CD14-positive monocyte (primary cell): ENCODE data around the gene ACSF3. TPM values are rescaled to one million over a fixed set of nuclear protein-coding genes. Genes with fewer than 3 reads are reported as not detected.

Source experiments
- DNase-seq, 3 donors: peaks; one replicate each; pipeline ENCODE4 v3.0.0-alpha.2; 2011 to 2022
- H2AFZ ChIP-seq: 2 replicates; pipeline ENCODE4 v1.6.0; 2012; ENCODE audit warnings: mild to moderate bottlenecking, low read depth, low read length, inconsistent platforms; ENCODE audit not compliant: insufficient read depth, poor library complexity, severe bottlenecking
- H3K27ac ChIP-seq, 2 donors: 1 replicate in 1 of 2; 2 replicates in 1 of 2; pipeline ENCODE4 v1.5.1; 2012 to 2013; ENCODE audit warnings: low read length in 2 of 2, control low read depth in 1 of 2, inconsistent platforms in 1 of 2, low read depth in 1 of 2, mild to moderate bottlenecking in 1 of 2
- H3K27me3 ChIP-seq, 2 donors: one replicate each; pipeline versions ENCODE4 v1.6.0 to v1.6.1; 2011 to 2013; ENCODE audit warnings: low read length in 2 of 2; ENCODE audit not compliant: control insufficient read depth in 2 of 2, insufficient read depth in 2 of 2
- H3K36me3 ChIP-seq, 2 donors: replicated peaks in 1 of 2; 1 replicate in 1 of 2; 2 replicates in 1 of 2; pipeline versions ENCODE4 v1.5.1 to v1.6.1; 2012 to 2013; ENCODE audit warnings: low read length in 2 of 2, control low read depth in 1 of 2, inconsistent platforms in 1 of 2, mild to moderate bottlenecking in 1 of 2; ENCODE audit not compliant: insufficient read depth in 2 of 2, control insufficient read depth in 1 of 2
- H3K4me1 ChIP-seq, 2 donors: 1 replicate in 1 of 2; 2 replicates in 1 of 2; pipeline versions ENCODE4 v1.5.1 to v1.6.1; 2012 to 2013; ENCODE audit warnings: low read length in 2 of 2, control low read depth in 1 of 2, inconsistent platforms in 1 of 2, mild to moderate bottlenecking in 1 of 2, moderate library complexity in 1 of 2; ENCODE audit not compliant: insufficient read depth in 2 of 2, control insufficient read depth in 1 of 2
- H3K4me2 ChIP-seq: replicated peaks from 2 replicates; pipeline ENCODE3; 2012; ENCODE audit warnings: low read length, moderate library complexity, mild to moderate bottlenecking; ENCODE audit not compliant: poor library complexity, severe bottlenecking; ENCODE audit errors: extremely low read depth
- H3K4me3 ChIP-seq, 3 experiments: fragments of 200-600 bp in 1 of 3; sonication (generic) in 1 of 3; replicated peaks in 1 of 3; 1 replicate in 2 of 3; 2 replicates in 1 of 3; pipeline ENCODE4 v1.5.1; 2011 to 2013; ENCODE audit warnings: low read length in 3 of 3, mild to moderate bottlenecking in 3 of 3, control low read depth in 2 of 3, low read depth in 2 of 3, inconsistent platforms in 1 of 3, moderate library complexity in 1 of 3
- H3K79me2 ChIP-seq: 2 replicates; pipeline ENCODE4 v1.6.0; 2012; ENCODE audit warnings: mild to moderate bottlenecking, control low read depth, inconsistent platforms, low read length, moderate library complexity; ENCODE audit not compliant: insufficient read depth
- H3K9ac ChIP-seq: 2 replicates; pipeline ENCODE4 v1.6.0; 2017; ENCODE audit warnings: low read length, mild to moderate bottlenecking; ENCODE audit not compliant: insufficient read depth, poor library complexity, severe bottlenecking
- H3K9me3 ChIP-seq, 2 donors: replicated peaks in 1 of 2; 1 replicate in 1 of 2; 2 replicates in 1 of 2; pipeline versions ENCODE4 v1.5.1 to v1.6.1; 2012 to 2013; ENCODE audit warnings: low read length in 2 of 2, control low read depth in 1 of 2; ENCODE audit not compliant: control insufficient read depth in 1 of 2, insufficient read depth in 1 of 2
- H4K20me1 ChIP-seq: 2 replicates; pipeline ENCODE4 v1.6.0; 2012; ENCODE audit warnings: mild to moderate bottlenecking, low read length, control low read depth, moderate library complexity; ENCODE audit not compliant: insufficient read depth
- H3K27ac Mint-ChIP-seq, 7 donors: one replicate each; pipeline ENCODE4 v1.8.0; 2020; ENCODE audit warnings: mild to moderate bottlenecking in 7 of 7, mixed read lengths in 7 of 7, moderate library complexity in 6 of 7, inconsistent platforms in 2 of 7
- H3K27me3 Mint-ChIP-seq, 3 donors: one replicate each; pipeline ENCODE4 v1.8.0; 2021 to 2022; ENCODE audit warnings: low read depth in 3 of 3, mild to moderate bottlenecking in 3 of 3, mixed read lengths in 3 of 3, moderate library complexity in 3 of 3, inconsistent platforms in 1 of 3
- H3K36me3 Mint-ChIP-seq, 2 donors: one replicate each; pipeline ENCODE4 v1.8.0; 2020; ENCODE audit warnings: mixed read lengths in 2 of 2, inconsistent platforms in 1 of 2, mild to moderate bottlenecking in 1 of 2
- H3K4me1 Mint-ChIP-seq: one replicate; pipeline ENCODE4 v1.8.0; 2020; ENCODE audit warnings: mild to moderate bottlenecking, mixed read lengths
- H3K4me3 Mint-ChIP-seq, 2 donors: one replicate each; pipeline ENCODE4 v1.8.0; 2020; ENCODE audit warnings: mild to moderate bottlenecking in 2 of 2, mixed read lengths in 2 of 2, moderate library complexity in 1 of 2
- H3K9me3 Mint-ChIP-seq, 7 donors: one replicate each; pipeline ENCODE4 v1.8.0; 2020 to 2022; ENCODE audit warnings: mixed read lengths in 7 of 7, mild to moderate bottlenecking in 6 of 7, moderate library complexity in 6 of 7, inconsistent platforms in 2 of 7
- WGBS: methylation state at CpG from one replicate; pipeline ENCODE4 v1.1.5; 2013; ENCODE audit warnings: missing lambda C conversion rate; ENCODE audit not compliant: insufficient coverage; 5-methylcytosine and 5-hydroxymethylcytosine counted together
- intact Hi-C, 2 donors: fragments of 100-400 bp; cut with micrococcal nuclease; formaldehyde crosslinking; loops; one replicate each; pipeline versions ENCODE4 v1.15.0 to v1.15.1; 2023
- polyA plus RNA-seq, 3 donors: library from polyadenylated mRNA; depleted of rRNA in 1 of 3; unstranded in 2 of 3; stranded (reverse) in 1 of 3; fragments of 300-500 nt in 2 of 3; fragments of >200 nt in 1 of 3; fragmentation: Illumina TruSeq in 2 of 3; gene quantifications; 1 replicate in 2 of 3; 2 replicates in 1 of 3; pipeline ENCODE4 v1.2.3, GENCODE V29; 2012 to 2021
- TF ChIP-seq, protein P1 (sequence below): fragments of 200-600 bp; IDR thresholded peaks from one replicate; pipeline ENCODE4 v1.8.0; 2022; ENCODE audit warnings: antibody characterized with exemption, mild to moderate bottlenecking

The ACSF3 gene
- polyA plus RNA-seq, 3 donors: 23.5 to 26.7 (median 26.4) TPM

DNA sequence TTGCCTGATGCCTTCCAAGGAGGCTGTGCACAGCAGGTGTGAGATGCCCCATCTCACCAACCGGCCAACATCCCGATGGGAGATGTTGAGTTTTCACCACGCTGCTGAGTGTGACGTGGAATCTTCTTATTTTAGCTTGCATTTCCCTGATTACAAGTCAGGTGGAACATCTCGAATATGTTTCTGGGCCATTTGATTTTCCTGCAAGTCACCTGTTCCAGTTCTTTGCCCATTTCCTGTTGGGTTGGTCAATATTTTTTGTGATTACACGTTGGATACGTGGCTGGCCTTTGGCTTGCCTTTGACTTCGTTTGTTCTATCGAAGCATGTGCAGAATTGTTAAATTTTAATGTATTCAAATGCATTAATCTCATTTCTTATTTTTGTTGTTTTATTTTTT, 69.6 kb downstream of the ACSF3 start:
- no peak overlapping the region for H3K27ac ChIP-seq
- no peak overlapping the region for H3K9ac ChIP-seq
- Mint-ChIP-seq H3K36me3 (no peaks in the 10 kb centered on the region), H3K9me3 (peaks cover 0 to 5% (median 0%) of the 10 kb centered on the region in 7 donors), H3K4me1 (no peaks in the 10 kb centered on the region), H3K27ac (no peak overlapping the region), H3K27me3 (peaks cover 0 to 12% (median 10%) of the 10 kb centered on the region in 3 donors), H3K4me3 (no peak overlapping the region)
- no peak for DNase-seq
- no peak overlapping the region for H3K4me2 ChIP-seq
- TF ChIP-seq, protein P1, sequence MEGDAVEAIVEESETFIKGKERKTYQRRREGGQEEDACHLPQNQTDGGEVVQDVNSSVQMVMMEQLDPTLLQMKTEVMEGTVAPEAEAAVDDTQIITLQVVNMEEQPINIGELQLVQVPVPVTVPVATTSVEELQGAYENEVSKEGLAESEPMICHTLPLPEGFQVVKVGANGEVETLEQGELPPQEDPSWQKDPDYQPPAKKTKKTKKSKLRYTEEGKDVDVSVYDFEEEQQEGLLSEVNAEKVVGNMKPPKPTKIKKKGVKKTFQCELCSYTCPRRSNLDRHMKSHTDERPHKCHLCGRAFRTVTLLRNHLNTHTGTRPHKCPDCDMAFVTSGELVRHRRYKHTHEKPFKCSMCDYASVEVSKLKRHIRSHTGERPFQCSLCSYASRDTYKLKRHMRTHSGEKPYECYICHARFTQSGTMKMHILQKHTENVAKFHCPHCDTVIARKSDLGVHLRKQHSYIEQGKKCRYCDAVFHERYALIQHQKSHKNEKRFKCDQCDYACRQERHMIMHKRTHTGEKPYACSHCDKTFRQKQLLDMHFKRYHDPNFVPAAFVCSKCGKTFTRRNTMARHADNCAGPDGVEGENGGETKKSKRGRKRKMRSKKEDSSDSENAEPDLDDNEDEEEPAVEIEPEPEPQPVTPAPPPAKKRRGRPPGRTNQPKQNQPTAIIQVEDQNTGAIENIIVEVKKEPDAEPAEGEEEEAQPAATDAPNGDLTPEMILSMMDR: no peak
- no peaks in the 10 kb centered on the region for H3K79me2 ChIP-seq
- H3K4me1 ChIP-seq: peaks cover 7 to 10% of the 10 kb centered on the region in 2 donors
- H2AFZ ChIP-seq: no peak overlapping the region
- intact Hi-C loops: no loop called here
- no peaks in the 10 kb centered on the region for H3K36me3 ChIP-seq
- no peaks in the 10 kb centered on the region for H4K20me1 ChIP-seq
- 84% methylated on average over 5 of the region's 9 CpGs for WGBS
- H3K27me3 ChIP-seq: no peaks in the 10 kb centered on the region
- H3K9me3 ChIP-seq: no peaks in the 10 kb centered on the region
- no peak overlapping the region for H3K4me3 ChIP-seq

- Mint-ChIP-seq H3K4me3 (no peak overlapping the region), H3K4me1 (no peaks in the 10 kb centered on the region), H3K27me3 (peaks cover 0 to 24% (median 15%) of the 10 kb centered on the region in 3 donors), H3K9me3 (peaks cover 0 to 1% (median 0%) of the 10 kb centered on the region in 7 donors), H3K27ac (no peak overlapping the region), H3K36me3 (no peaks in the 10 kb centered on the region)
- Histone ChIP-seq H3K79me2 (no peaks in the 10 kb centered on the region), H4K20me1 (no peaks in the 10 kb centered on the region), H3K27me3 (peaks cover 0 to 2% of the 10 kb centered on the region in 2 donors), H3K4me1 (peaks cover 7 to 10% of the 10 kb centered on the region in 2 donors), H3K4me3 (no peak overlapping the region), H3K9ac (no peak overlapping the region), H3K4me2 (no peak overlapping the region), H3K27ac (no peak overlapping the region), H3K36me3 (no peaks in the 10 kb centered on the region), H3K9me3 (no peaks in the 10 kb centered on the region), H2AFZ (no peak overlapping the region)
- WGBS: 100% methylated on average over 3 of the region's 15 CpGs
- intact Hi-C loops: no loop called here
- no peak for DNase-seq
- TF ChIP-seq, protein P1: no peak
Observed at GRCh38 chr16:89164436-89164835, 70.8 kb downstream of the ACSF3 start.
